Stimulated activated CD4-positive, alpha-beta T cell treated with anti-CD3 and anti-CD28 coated beads, Interleukin-1b, Interleukin-23, amount 100 ng/mL, for 1 hour (primary cell): ENCODE results near the gene ADGRL3.
"Not testable (repeated sequence)": the region's sequence is repeated elsewhere in the genome, so short reads cannot be mapped to it uniquely, and the experiment has no call there.

Experiments used
- DNase-seq, 2 donors: peaks; one replicate each; pipeline ENCODE4 v3.0.0-alpha.2; 2020; ENCODE audit warnings: low read depth in 2 of 2

ADGRL3 gene

GRCh38 chr4:61909031-61909430 is 708.9 kb downstream of the ADGRL3 start:
- no peak for DNase-seq

GRCh38 chr4:61911313-61911756 is 711.2 kb downstream of the ADGRL3 start:
- DNase-seq = no peak

GRCh38 chr4:61913619-61914018 is 713.5 kb downstream of the ADGRL3 start:
- DNase-seq = no peak

- no peak for DNase-seq
These were observed 715.4 kb downstream of the ADGRL3 start for GRCh38 chr4:61915501-61915900.

- DNase-seq = no peak
These were observed 718.4 kb downstream of the ADGRL3 start for GRCh38 chr4:61918507-61918906.

- DNase-seq = no peak
These were observed 718.9 kb downstream of the ADGRL3 start for GRCh38 chr4:61918987-61919386.

- DNase-seq = no peak
These were observed 719.4 kb downstream of the ADGRL3 start for GRCh38 chr4:61919561-61919960.

GRCh38 chr4:61921920-61922319 is 721.8 kb downstream of the ADGRL3 start:
- no peak for DNase-seq

- no peak for DNase-seq
These were observed 722.6 kb downstream of the ADGRL3 start for GRCh38 chr4:61922766-61923165.

- no peak for DNase-seq
These were observed 723.1 kb downstream of the ADGRL3 start for GRCh38 chr4:61923179-61923578.

- DNase-seq = no peak
These were observed 724.0 kb downstream of the ADGRL3 start for GRCh38 chr4:61924131-61924530.

- DNase-seq = no peak
These were observed 733.4 kb downstream of the ADGRL3 start for GRCh38 chr4:61933527-61933926.

- DNase-seq = no peak
These were observed 734.1 kb downstream of the ADGRL3 start for GRCh38 chr4:61934198-61934597.

GRCh38 chr4:61938250-61938846 is 738.2 kb downstream of the ADGRL3 start:
- DNase-seq = no peak

- no peak for DNase-seq
These were observed 750.5 kb downstream of the ADGRL3 start for GRCh38 chr4:61950625-61951024.

GRCh38 chr4:61953386-61953785 is 753.3 kb downstream of the ADGRL3 start:
- DNase-seq = no peak

- DNase-seq = no peak
These were observed 758.5 kb downstream of the ADGRL3 start for GRCh38 chr4:61958591-61958990.

- no peak for DNase-seq
These were observed 759.0 kb downstream of the ADGRL3 start for GRCh38 chr4:61959087-61959486.

GRCh38 chr4:61984260-61984909 is 784.3 kb downstream of the ADGRL3 start:
- no peak for DNase-seq

GRCh38 chr4:61985426-61985825 is 785.3 kb downstream of the ADGRL3 start:
- no peak for DNase-seq

- DNase-seq = not testable (repeated sequence)
These were observed 786.8 kb downstream of the ADGRL3 start for GRCh38 chr4:61986929-61987328.

- no peak for DNase-seq
These were observed 792.2 kb downstream of the ADGRL3 start for GRCh38 chr4:61992351-61992750.

GRCh38 chr4:61994036-61994435 is 793.9 kb downstream of the ADGRL3 start:
- no peak for DNase-seq
